A549 (cell line): Measurements from ENCODE around the gene DLG4. TPM values are rescaled to one million over a fixed set of nuclear protein-coding genes. Genes with fewer than 3 reads are reported as not detected.

Source experiments
- ATAC-seq, 2 experiments: fragments of 200-7000 bp in 1 of 2; fragments of >200 bp in 1 of 2; cut with Nextera tagmentation in 1 of 2; cut with Tn5 transposase in 1 of 2; 3 replicates each; pipeline versions ENCODE4 v1.8.0 to v1.9.1; 2018 to 2020; ENCODE audit warnings: mild to moderate bottlenecking in 1 of 2, moderate library complexity in 1 of 2
- CTCF ChIA-PET: fragments of 300-600 bp; sonication (Branson Sonifier 250); formaldehyde crosslinking; extraction: SDS; loops from one replicate; lab custom pipeline; 2021; ENCODE audit warnings: antibody characterized with exemption, inconsistent platforms; lab: Yijun Ruan, JAX
- POLR2A ChIA-PET: fragments of 350-600 bp; formaldehyde crosslinking; extraction: SDS; loops from one replicate; lab custom pipeline; 2021; ENCODE audit warnings: antibody characterized with exemption, inconsistent platforms; lab: Yijun Ruan, JAX
- DNase-seq, 2 experiments: peaks; one replicate each; pipeline versions ENCODE4 v3.0.0 to v3.0.0-alpha.2; 2011 to 2016; ENCODE audit warnings: low read depth in 1 of 2, low spot score in 1 of 2
- FAIRE-seq: peaks from 2 replicates; lab custom pipeline; 2011; peaks lifted over from hg19 to GRCh38; lab: Jason Lieb, UNC
- H3K27ac ChIP-seq, 2 experiments: fragments of >200 bp; sonication (Bioruptor Twin); formaldehyde crosslinking; 3 replicates each; pipeline ENCODE4 v1.5.1; 2016 to 2017
- H3K4me1 ChIP-seq: fragments of >200 bp; sonication (Bioruptor Twin); formaldehyde crosslinking; 3 replicates; pipeline ENCODE4 v1.6.1; 2016
- H3K4me2 ChIP-seq: fragments of >200 bp; sonication (Bioruptor Twin); formaldehyde crosslinking; 3 replicates; pipeline ENCODE4 v1.6.1; 2016
- H3K4me3 ChIP-seq: fragments of >200 bp; sonication (Bioruptor Twin); formaldehyde crosslinking; 3 replicates; pipeline ENCODE4 v1.5.1; 2016
- H3K9me3 ChIP-seq: fragments of >200 bp; sonication (Bioruptor Twin); formaldehyde crosslinking; 3 replicates; pipeline ENCODE4 v1.6.1; 2016
- CBX2 ChIP-seq: fragments of 200-600 bp; sonication (generic); IDR thresholded peaks from 2 replicates; pipeline ENCODE4 v1.6.1; 2016; ENCODE audit warnings: low read depth, mild to moderate bottlenecking, borderline replicate concordance
- CHD4 ChIP-seq: fragments of 200-600 bp; sonication (generic); IDR thresholded peaks from 2 replicates; pipeline ENCODE4 v1.6.1; 2016; ENCODE audit warnings: antibody characterized with exemption, mild to moderate bottlenecking, borderline replicate concordance
- CTCF ChIP-seq: fragments of >200 bp; sonication (Bioruptor Twin); formaldehyde crosslinking; IDR thresholded peaks from 3 replicates; pipeline ENCODE4 v1.5.1; 2016
- HES2 ChIP-seq: fragments of >200 bp; sonication (Bioruptor Twin); formaldehyde crosslinking; IDR thresholded peaks from 2 replicates; pipeline ENCODE4 v1.6.1; 2016
- HMGXB4 ChIP-seq: fragments of 250-450 bp; sonication (Bioruptor Pico); IDR thresholded peaks from 2 replicates; pipeline ENCODE4 v1.5.0; 2021; ENCODE audit warnings: mild to moderate bottlenecking, moderate library complexity, borderline replicate concordance
- MAX ChIP-seq: IDR thresholded peaks from 2 replicates; pipeline ENCODE4 v1.6.1; 2012
- MAZ ChIP-seq: fragments of 150-350 bp; IDR thresholded peaks from 2 replicates; pipeline ENCODE4 v1.6.1; 2014; ENCODE audit warnings: antibody characterized with exemption, low read depth, low read length, borderline replicate concordance
- NR3C1 ChIP-seq: fragments of >200 bp; sonication (Bioruptor Twin); formaldehyde crosslinking; IDR thresholded peaks from 3 replicates; pipeline ENCODE4 v1.6.1; 2017
- RAD21 ChIP-seq, 2 experiments: fragments of >200 bp in 1 of 2; sonication (Bioruptor Twin) in 1 of 2; formaldehyde crosslinking in 1 of 2; IDR thresholded peaks in 1 of 2; conservative IDR thresholded peaks in 1 of 2; 2 replicates in 1 of 2; 3 replicates in 1 of 2; pipeline ENCODE4 v1.6.1; 2012 to 2018; ENCODE audit warnings: inconsistent platforms in 1 of 2
- RCOR1 ChIP-seq: fragments of 150-350 bp; IDR thresholded peaks from 2 replicates; pipeline ENCODE4 v1.6.1; 2014; ENCODE audit warnings: antibody characterized with exemption, low read length, low read depth
- RFX5 ChIP-seq: fragments of 450-650 bp; IDR thresholded peaks from 2 replicates; pipeline ENCODE4 v1.7.1; 2014; ENCODE audit warnings: antibody characterized with exemption, mild to moderate bottlenecking, moderate library complexity
- RNF2 ChIP-seq: fragments of 200-600 bp; sonication (generic); IDR thresholded peaks from 2 replicates; pipeline ENCODE4 v1.6.1; 2016; ENCODE audit warnings: low read depth, mild to moderate bottlenecking, antibody characterized with exemption, moderate library complexity, borderline replicate concordance
- SMC3 ChIP-seq: fragments of >200 bp; sonication (Bioruptor Twin); formaldehyde crosslinking; IDR thresholded peaks from 3 replicates; pipeline ENCODE4 v1.6.1; 2018; ENCODE audit warnings: inconsistent platforms
- ZC3H11A ChIP-seq: fragments of 450-650 bp; IDR thresholded peaks from 2 replicates; pipeline ENCODE4 v1.6.1; 2014; ENCODE audit warnings: antibody characterized with exemption, mild to moderate bottlenecking
- ZFP36 ChIP-seq: fragments of 450-650 bp; IDR thresholded peaks from 2 replicates; pipeline ENCODE4 v1.6.1; 2014; ENCODE audit warnings: borderline replicate concordance; ENCODE audit not compliant: partially characterized antibody
- ZNF302 ChIP-seq: fragments of 250-450 bp; sonication (Bioruptor Pico); IDR thresholded peaks from 2 replicates; pipeline ENCODE4 v1.9.0; 2021; ENCODE audit warnings: inconsistent platforms, mild to moderate bottlenecking, moderate library complexity
- ZSCAN20 ChIP-seq: fragments of 250-450 bp; sonication (Bioruptor Pico); IDR thresholded peaks from 2 replicates; pipeline ENCODE4 v1.8.0; 2022; ENCODE audit warnings: mild to moderate bottlenecking, moderate library complexity
- WGBS: methylation state at CpG from one replicate; pipeline ENCODE4 v1.1.6; 2017; ENCODE audit errors: missing lambda C conversion rate; 5-methylcytosine and 5-hydroxymethylcytosine counted together
- polyA plus RNA-seq, 4 experiments: library from polyadenylated mRNA; depleted of rRNA in 3 of 4; stranded (reverse); fragments of >200 nt; fragmentation: RNase III in 1 of 4; extraction: RNeasy Plus Mini Kit Qiagen cat#74134 plus additional on column Dnase treatment in 1 of 4; gene quantifications; 2 replicates in 3 of 4; 3 replicates in 1 of 4; pipeline ENCODE4 v1.2.3, GENCODE V29; 2011 to 2017

Gene DLG4
- polyA plus RNA-seq, 2 of the 4 experiments (the other 2 are of a cell fraction) = 8.3 to 21.3 TPM

GRCh38 chr17:7177954-7178477 lies 41.6 kb downstream of the DLG4 start:
- CTCF ChIA-PET = interaction anchor here (0.7 to 10.7 kb wide), 49 partner anchors 8 to 512 kb away, joined by 3 to 314 read pairs (median 7); partner anchors contain the start of genes ACADVL, DLG4, SLC16A11 and SLC16A13
- WGBS = 18% methylated on average over 18 of the region's 18 CpGs
- peak overlapping the region; percentile 54 for H3K4me3 ChIP-seq
- peak overlapping the region; percentile 100 for H3K4me2 ChIP-seq
- TF ChIP-seq ZNF302 (CRISPR knock-in tag) (no peak), MAX (0 out of 2 replicates have a peak, but pooled peaks have one; percentile 11), RFX5 (no peak), NR3C1 (no peak), CHD4 (no peak)
- TF ChIP-seq, all 56 proteins: peak for 1
- Histone ChIP-seq H3K9me3 (no peaks in the 10 kb centered on the region), H3K4me1 (peaks cover 23% of the 10 kb centered on the region), H3K27ac (peak overlapping the region; percentile 67 to 88)
- DNase-seq (peak in 1 of 2 experiments; percentile 47), ATAC-seq (peak; percentile 42 to 59; a peak in 5 of 6 replicates), FAIRE-seq (no peak)
- POLR2A ChIA-PET = interaction anchor here (1.0 to 1.5 kb wide), 5 partner anchors 10 to 142 kb away, joined by 3 to 7 read pairs (median 5); partner anchors contain the start of genes ACADVL, DLG4 and SLC16A13

GRCh38 chr17:7177191-7177953 lies 42.3 kb downstream of the DLG4 start:
- TF ChIP-seq ZFP36 (no peak), RNF2 (no peak), ZC3H11A (no peak), HMGXB4 (CRISPR knock-in tag) (no peak), CBX2 (no peak), HES2 (no peak), MAZ (peak; percentile 68; the same call in 1 of the 2 replicates), RCOR1 (no peak), SMC3 (peak; percentile 75), ZSCAN20 (CRISPR knock-in tag) (no peak), RAD21 (conservative IDR thresholded peaks at IDR 0.05 in 1 of 2, IDR thresholded peaks at IDR 0.05 in 1 of 2) (peak; percentile 90 to 94), CTCF (peak; percentile 88)
- Histone ChIP-seq H3K9me3 (no peaks in the 10 kb centered on the region), H3K4me3 (peak overlapping the region; percentile 54), H3K27ac (peak overlapping the region; percentile 67 to 88), H3K4me1 (peaks cover 23% of the 10 kb centered on the region), H3K4me2 (peak overlapping the region; percentile 100)
- FAIRE-seq (no peak), ATAC-seq (peak; percentile 84 to 92), DNase-seq (peak; percentile 72 to 95)
- WGBS = 4% methylated on average over 29 of the region's 31 CpGs
- ChIA-PET POLR2A (interaction anchor here (0.6 to 1.5 kb wide), 7 partner anchors 10 to 142 kb away, joined by 3 to 7 read pairs (median 4); partner anchors contain the start of genes ACADVL, DLG4, DVL2 and SLC16A13), CTCF (interaction anchor here (0.7 to 10.7 kb wide), 49 partner anchors 9 to 511 kb away, joined by 3 to 314 read pairs (median 7); partner anchors contain the start of genes ACADVL, DLG4, SLC16A11 and SLC16A13)
